H9 (cell line): Measurements from ENCODE around the gene METTL23. TPM values are rescaled to one million over a fixed set of nuclear protein-coding genes. Genes with fewer than 3 reads are reported as not detected.

Source experiments
- DNase-seq: peaks from one replicate; pipeline ENCODE4 v3.0.0-alpha.2; 2017
- H2AFZ ChIP-seq: one replicate; pipeline ENCODE4 v1.6.1; 2013; ENCODE audit warnings: mild to moderate bottlenecking, low read length, control low read depth, moderate library complexity
- H2AK5ac ChIP-seq: 2 replicates; pipeline ENCODE4 v1.6.1; 2013; ENCODE audit warnings: low read length, control low read depth, mixed read lengths; ENCODE audit not compliant: insufficient read length
- H2BK120ac ChIP-seq: one replicate; pipeline ENCODE4 v1.6.1; 2013; ENCODE audit warnings: low read depth, mild to moderate bottlenecking, low read length, control low read depth, inconsistent platforms; ENCODE audit not compliant: poor library complexity, severe bottlenecking
- H2BK12ac ChIP-seq: 2 replicates; pipeline ENCODE4 v1.6.1; 2013; ENCODE audit warnings: low read length, control low read depth, mixed read lengths, low read depth; ENCODE audit not compliant: insufficient read length
- H2BK15ac ChIP-seq: 2 replicates; pipeline ENCODE4 v1.6.1; 2013; ENCODE audit warnings: low read depth, low read length, control low read depth
- H2BK20ac ChIP-seq: one replicate; pipeline ENCODE4 v1.6.1; 2013; ENCODE audit warnings: low read depth, mild to moderate bottlenecking, low read length, control low read depth, inconsistent platforms; ENCODE audit not compliant: poor library complexity, severe bottlenecking
- H2BK5ac ChIP-seq: 2 replicates; pipeline ENCODE4 v1.6.1; 2013; ENCODE audit warnings: low read length, control low read depth, mixed read lengths; ENCODE audit not compliant: insufficient read length
- H3K14ac ChIP-seq: 2 replicates; pipeline ENCODE4 v1.6.1; 2013; ENCODE audit warnings: low read length, control low read depth; ENCODE audit not compliant: insufficient read depth
- H3K18ac ChIP-seq: 2 replicates; pipeline ENCODE4 v1.6.1; 2013; ENCODE audit warnings: low read depth, mild to moderate bottlenecking, mixed read lengths, low read length, control low read depth; ENCODE audit not compliant: insufficient read length
- H3K23ac ChIP-seq: 2 replicates; pipeline ENCODE4 v1.6.1; 2013; ENCODE audit warnings: low read length, control low read depth, mixed read lengths, low read depth; ENCODE audit not compliant: insufficient read length
- H3K23me2 ChIP-seq: 2 replicates; pipeline ENCODE4 v1.6.1; 2013; ENCODE audit warnings: low read depth, mild to moderate bottlenecking, mixed read lengths, low read length, control low read depth; ENCODE audit not compliant: insufficient read length, poor library complexity, severe bottlenecking
- H3K27ac ChIP-seq: 2 replicates; pipeline ENCODE4 v1.5.1; 2013; ENCODE audit warnings: low read length, control low read depth, mixed read lengths, low read depth; ENCODE audit not compliant: insufficient read length
- H3K27me3 ChIP-seq: 2 replicates; pipeline ENCODE4 v1.6.1; 2013; ENCODE audit warnings: low read length, control low read depth, inconsistent platforms; ENCODE audit not compliant: insufficient read depth
- H3K4ac ChIP-seq: 2 replicates; pipeline ENCODE4 v1.6.1; 2013; ENCODE audit warnings: low read depth, mild to moderate bottlenecking, control low read depth, inconsistent platforms, low read length, moderate library complexity
- H3K4me1 ChIP-seq: 2 replicates; pipeline ENCODE4 v1.6.1; 2013; ENCODE audit warnings: low read length, control low read depth, inconsistent platforms; ENCODE audit not compliant: insufficient read depth
- H3K4me2 ChIP-seq: 2 replicates; pipeline ENCODE4 v1.6.1; 2013; ENCODE audit warnings: low read length, control low read depth, mixed read lengths; ENCODE audit not compliant: insufficient read length, insufficient read depth
- H3K56ac ChIP-seq: 2 replicates; pipeline ENCODE4 v1.6.1; 2013; ENCODE audit warnings: low read depth, mild to moderate bottlenecking, mixed read lengths, low read length, control low read depth; ENCODE audit not compliant: insufficient read length
- H3K79me1 ChIP-seq: 2 replicates; pipeline ENCODE4 v1.6.1; 2013; ENCODE audit warnings: low read depth, mild to moderate bottlenecking, moderate library complexity, low read length, control low read depth, inconsistent platforms; ENCODE audit not compliant: insufficient read depth, poor library complexity, severe bottlenecking
- H3K79me2 ChIP-seq: 2 replicates; pipeline ENCODE4 v1.6.1; 2013; ENCODE audit warnings: low read length, control low read depth, inconsistent platforms; ENCODE audit not compliant: insufficient read depth
- H3K9ac ChIP-seq: 2 replicates; pipeline ENCODE4 v1.6.1; 2013; ENCODE audit warnings: low read length, control low read depth, mixed read lengths; ENCODE audit not compliant: insufficient read length; ENCODE audit errors: extremely low read depth
- H3K9me3 ChIP-seq: one replicate; pipeline ENCODE4 v1.6.1; 2013; ENCODE audit warnings: low read depth, low read length, inconsistent platforms; ENCODE audit not compliant: control insufficient read depth
- H3T11ph ChIP-seq: one replicate; pipeline ENCODE4 v1.6.1; 2013; ENCODE audit warnings: mild to moderate bottlenecking, low read length, control low read depth, inconsistent platforms
- H4K20me1 ChIP-seq: one replicate; pipeline ENCODE4 v1.6.1; 2013; ENCODE audit not compliant: control insufficient read depth, insufficient read length, insufficient read depth
- H4K5ac ChIP-seq: 2 replicates; pipeline ENCODE4 v1.6.1; 2013; ENCODE audit warnings: low read depth, mild to moderate bottlenecking, mixed read lengths, low read length, control low read depth; ENCODE audit not compliant: insufficient read length
- H4K8ac ChIP-seq: replicated peaks from 2 replicates; pipeline ENCODE4 v1.6.1; 2013; ENCODE audit warnings: low read length, control low read depth, mixed read lengths, low read depth; ENCODE audit not compliant: insufficient read length
- H4K91ac ChIP-seq: 2 replicates; pipeline ENCODE4 v1.6.1; 2013; ENCODE audit warnings: low read depth, mild to moderate bottlenecking, moderate library complexity, mixed read lengths, low read length, control low read depth; ENCODE audit not compliant: insufficient read length
- H3K27ac Mint-ChIP-seq, 3 experiments: 2 replicates in 2 of 3; 3 replicates in 1 of 3; pipeline ENCODE4 v1.8.0; 2020 to 2021; ENCODE audit warnings: mixed read lengths in 3 of 3, mild to moderate bottlenecking in 1 of 3, moderate library complexity in 1 of 3
- H3K27me3 Mint-ChIP-seq: 2 replicates; pipeline ENCODE4 v1.8.0; 2021; ENCODE audit warnings: low read depth, mild to moderate bottlenecking, moderate library complexity, mixed read lengths
- H3K36me3 Mint-ChIP-seq, 3 experiments: 2 replicates in 2 of 3; 3 replicates in 1 of 3; pipeline ENCODE4 v1.8.0; 2020 to 2021; ENCODE audit warnings: low read depth in 3 of 3, mixed read lengths in 3 of 3; ENCODE audit not compliant: insufficient read depth in 1 of 3
- H3K4me1 Mint-ChIP-seq, 2 experiments: 2 replicates each; pipeline ENCODE4 v1.8.0; 2020; ENCODE audit warnings: mixed read lengths in 2 of 2
- H3K4me3 Mint-ChIP-seq, 2 experiments: 2 replicates in 1 of 2; 3 replicates in 1 of 2; pipeline ENCODE4 v1.8.0; 2020 to 2021; ENCODE audit warnings: mild to moderate bottlenecking in 2 of 2, mixed read lengths in 2 of 2, moderate library complexity in 1 of 2
- H3K9me3 Mint-ChIP-seq, 2 experiments: 2 replicates in 1 of 2; 3 replicates in 1 of 2; pipeline ENCODE4 v1.8.0; 2020; ENCODE audit warnings: mild to moderate bottlenecking in 2 of 2, mixed read lengths in 2 of 2, moderate library complexity in 1 of 2
- WGBS: extraction: QIAGEN DNeasy Blood & Tissue Kit; methylation state at CpG from one replicate; pipeline ENCODE4 v1.1.7; 2013; ENCODE audit warnings: missing lambda C conversion rate, low lambda C conversion rate, mixed read lengths; ENCODE audit not compliant: insufficient read length; ENCODE audit errors: extremely low coverage; 5-methylcytosine and 5-hydroxymethylcytosine counted together
- total RNA-seq: library from RNA; stranded (reverse); gene quantifications from 2 replicates; pipeline ENCODE4 v1.2.1, GENCODE V29; 2021
- TF ChIP-seq, protein P1 (sequence below): fragments of 200-600 bp; sonication (generic); conservative IDR thresholded peaks from 3 replicates; pipeline ENCODE4 v1.8.0; 2021; ENCODE audit warnings: antibody characterized with exemption, mild to moderate bottlenecking

METTL23 gene
- total RNA-seq, 1 experiment from 2014 or later = 29.9 TPM

DNA sequence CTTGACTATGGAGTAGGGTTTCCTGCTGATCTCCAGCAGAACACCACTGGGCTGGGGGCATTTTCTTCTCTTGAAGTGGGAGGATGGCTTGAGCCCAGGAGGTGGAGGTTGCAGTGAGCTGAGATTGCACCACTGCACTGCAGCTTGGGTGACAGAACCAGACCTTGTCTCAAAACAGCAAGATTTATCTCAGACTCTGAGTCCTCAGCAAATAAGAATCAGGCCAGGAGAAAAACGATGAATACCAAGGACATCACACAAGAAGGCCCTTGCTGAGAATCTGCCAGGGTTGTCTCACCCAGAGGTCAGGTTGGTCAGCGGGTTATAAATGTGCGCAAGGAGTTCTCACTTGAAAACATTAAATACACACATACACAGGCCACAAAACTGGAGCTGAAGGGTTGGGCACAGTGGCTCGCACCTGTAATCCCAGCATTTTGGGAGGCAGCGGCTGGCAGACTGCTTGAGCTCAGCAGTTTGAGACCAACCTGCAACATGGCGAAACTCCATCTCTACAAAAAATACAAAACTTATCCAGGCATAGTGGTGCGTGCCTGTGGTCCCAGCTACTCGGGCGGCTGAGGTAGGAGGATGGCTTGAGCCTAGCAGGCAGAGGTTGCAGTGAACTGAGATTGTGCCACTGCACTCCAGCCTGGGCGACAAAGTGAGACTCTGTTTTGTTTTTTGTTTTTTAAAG lies 23.6 kb upstream of the METTL23 start:
- no peaks in the 10 kb centered on the region for H3K79me1 ChIP-seq
- H2AK5ac ChIP-seq = no peak overlapping the region
- TF ChIP-seq, protein P1, sequence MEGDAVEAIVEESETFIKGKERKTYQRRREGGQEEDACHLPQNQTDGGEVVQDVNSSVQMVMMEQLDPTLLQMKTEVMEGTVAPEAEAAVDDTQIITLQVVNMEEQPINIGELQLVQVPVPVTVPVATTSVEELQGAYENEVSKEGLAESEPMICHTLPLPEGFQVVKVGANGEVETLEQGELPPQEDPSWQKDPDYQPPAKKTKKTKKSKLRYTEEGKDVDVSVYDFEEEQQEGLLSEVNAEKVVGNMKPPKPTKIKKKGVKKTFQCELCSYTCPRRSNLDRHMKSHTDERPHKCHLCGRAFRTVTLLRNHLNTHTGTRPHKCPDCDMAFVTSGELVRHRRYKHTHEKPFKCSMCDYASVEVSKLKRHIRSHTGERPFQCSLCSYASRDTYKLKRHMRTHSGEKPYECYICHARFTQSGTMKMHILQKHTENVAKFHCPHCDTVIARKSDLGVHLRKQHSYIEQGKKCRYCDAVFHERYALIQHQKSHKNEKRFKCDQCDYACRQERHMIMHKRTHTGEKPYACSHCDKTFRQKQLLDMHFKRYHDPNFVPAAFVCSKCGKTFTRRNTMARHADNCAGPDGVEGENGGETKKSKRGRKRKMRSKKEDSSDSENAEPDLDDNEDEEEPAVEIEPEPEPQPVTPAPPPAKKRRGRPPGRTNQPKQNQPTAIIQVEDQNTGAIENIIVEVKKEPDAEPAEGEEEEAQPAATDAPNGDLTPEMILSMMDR = no peak
- WGBS = no CpG with 5 or more reads among the region's 10 CpGs
- Mint-ChIP-seq H3K36me3 (no peaks in the 10 kb centered on the region; a peak in 1 of 7 replicates), H3K27me3 (peaks cover 2% of the 10 kb centered on the region), H3K27ac (no peak overlapping the region; a peak in 1 of 7 replicates), H3K9me3 (no peaks in the 10 kb centered on the region), H3K4me3 (peak overlapping the region in 1 of 2 experiments; percentile 7; a peak in 1 of 5 replicates), H3K4me1 (peaks cover 30 to 46% of the 10 kb centered on the region in 2 experiments)
- H4K20me1 ChIP-seq = no peaks in the 10 kb centered on the region
- no peak overlapping the region for H3K23ac ChIP-seq
- no peak overlapping the region for H3K9ac ChIP-seq
- H3K14ac ChIP-seq = no peak overlapping the region
- peaks cover 8% of the 10 kb centered on the region; the same call in 1 of the 2 replicates for H3K4me1 ChIP-seq
- no peak overlapping the region for H2BK15ac ChIP-seq
- H3K18ac ChIP-seq = no peak overlapping the region
- H2BK20ac ChIP-seq = no peak overlapping the region
- no peaks in the 10 kb centered on the region for H3K79me2 ChIP-seq
- no peaks in the 10 kb centered on the region for H3K9me3 ChIP-seq
- H2BK12ac ChIP-seq = no peak overlapping the region
- H2BK5ac ChIP-seq = no peak overlapping the region
- no peak overlapping the region for H3T11ph ChIP-seq
- H4K8ac ChIP-seq = no peak overlapping the region
- H3K23me2 ChIP-seq = no peaks in the 10 kb centered on the region
- no peak overlapping the region for H3K4me2 ChIP-seq
- no peak overlapping the region for H3K4ac ChIP-seq
- no peaks in the 10 kb centered on the region for H3K27me3 ChIP-seq
- no peak overlapping the region for H4K5ac ChIP-seq
- H2AFZ ChIP-seq = no peak overlapping the region
- no peak for DNase-seq
- no peak overlapping the region for H3K56ac ChIP-seq
- no peak overlapping the region for H4K91ac ChIP-seq
- H3K27ac ChIP-seq = no peak overlapping the region
- H2BK120ac ChIP-seq = no peak overlapping the region
